PC-9 (cell line): ENCODE data around the gene CBX4. TPM values are rescaled to one million over a fixed set of nuclear protein-coding genes. Genes with fewer than 3 reads are reported as not detected.

Source experiments
- BruUV-seq: library from RNA; stranded (reverse); fragments of 400-500 nt; replicated peaks from 2 replicates; lab custom pipeline; 2021; lab: Mats Ljungman, UMichigan
- CTCF ChIA-PET: fragments of 300-600 bp; sonication (Branson Sonifier 250); formaldehyde crosslinking; loops from one replicate; lab custom pipeline; 2022; ENCODE audit warnings: antibody characterized with exemption; lab: Charles Lee
- POLR2A ChIA-PET: fragments of 300-600 bp; sonication (Branson Sonifier 250); formaldehyde crosslinking; loops from one replicate; lab custom pipeline; 2022; ENCODE audit warnings: antibody characterized with exemption; ENCODE audit not compliant: unreplicated experiment; lab: Charles Lee
- DNase-seq, 2 experiments: peaks; one replicate each; pipeline versions ENCODE4 v3.0.0 to v3.0.0-alpha.2; 2015 to 2022; ENCODE audit warnings: mixed read lengths in 1 of 2
- H2AFZ ChIP-seq: fragments of 200-600 bp; sonication (generic); 2 replicates; pipeline ENCODE4 v1.8.1; 2017; ENCODE audit warnings: antibody characterized with exemption
- H3F3A ChIP-seq: fragments of 200-600 bp; sonication (generic); 2 replicates; pipeline ENCODE4 v1.8.1; 2017; ENCODE audit warnings: antibody characterized with exemption, mild to moderate bottlenecking, low read depth; ENCODE audit not compliant: insufficient read depth
- H3K27ac ChIP-seq: fragments of 200-600 bp; sonication (generic); 2 replicates; pipeline ENCODE4 v1.6.1; 2016; ENCODE audit warnings: mixed run types
- H3K27me3 ChIP-seq: fragments of 200-600 bp; sonication (generic); 2 replicates; pipeline ENCODE4 v1.6.1; 2016; ENCODE audit warnings: low read depth, mixed run types; ENCODE audit not compliant: insufficient read depth
- H3K36me3 ChIP-seq: fragments of 200-600 bp; sonication (generic); 2 replicates; pipeline ENCODE4 v1.6.1; 2016; ENCODE audit warnings: low read depth, mixed run types
- H3K4me1 ChIP-seq: fragments of 200-600 bp; sonication (generic); replicated peaks from 2 replicates; pipeline ENCODE4 v1.6.1; 2016; ENCODE audit warnings: mixed run types; ENCODE audit not compliant: insufficient read depth
- H3K4me2 ChIP-seq: fragments of 200-600 bp; sonication (generic); 2 replicates; pipeline ENCODE4 v1.6.1; 2017; ENCODE audit warnings: mixed run types
- H3K4me3 ChIP-seq: fragments of 200-600 bp; sonication (generic); 2 replicates; pipeline ENCODE4 v1.6.1; 2016; ENCODE audit warnings: mixed run types
- H3K79me2 ChIP-seq: fragments of 200-600 bp; sonication (generic); 2 replicates; pipeline ENCODE4 v1.6.1; 2017; ENCODE audit warnings: low read depth, mixed run types
- H3K9me2 ChIP-seq: fragments of 200-600 bp; sonication (generic); 2 replicates; pipeline ENCODE4 v1.8.1; 2017; ENCODE audit warnings: mild to moderate bottlenecking; ENCODE audit not compliant: insufficient read depth
- H3K9me3 ChIP-seq: fragments of 200-600 bp; sonication (generic); 2 replicates; pipeline ENCODE4 v1.8.1; 2016; ENCODE audit warnings: low read depth; ENCODE audit not compliant: insufficient read depth
- H4K20me1 ChIP-seq: fragments of 200-600 bp; sonication (generic); 2 replicates; pipeline ENCODE4 v1.8.1; 2017; ENCODE audit not compliant: insufficient read depth
- CTCF ChIP-seq: fragments of 200-600 bp; sonication (generic); conservative IDR thresholded peaks from 2 replicates; pipeline ENCODE4 v1.6.1; 2017; ENCODE audit warnings: mixed run types, antibody characterized with exemption, mild to moderate bottlenecking, moderate library complexity
- EZH2 ChIP-seq: fragments of 200-600 bp; sonication (generic); IDR thresholded peaks from 2 replicates; pipeline ENCODE4 v1.8.0; 2017; ENCODE audit warnings: antibody characterized with exemption, low read depth
- intact Hi-C: fragments of 100-400 bp; cut with micrococcal nuclease; formaldehyde crosslinking; loops from one replicate; pipeline ENCODE4 v1.10.0; 2022; ENCODE audit not compliant: unreplicated experiment
- total RNA-seq: library from RNA; stranded (reverse); gene quantifications from 2 replicates; pipeline ENCODE4 v1.2.3, GENCODE V29; 2021

The CBX4 gene
- total RNA-seq, 1 experiment from 2014 or later = 32.0 TPM

- intact Hi-C loops = loop anchor here (5.0 kb wide), 1 partner anchor 141 kb away; no protein-coding TSS in a partner anchor
- no TSS peak for BruUV-seq
- Histone ChIP-seq H2AFZ (no peak overlapping the region), H3K9me3 (no peaks in the 10 kb centered on the region), H3K79me2 (no peaks in the 10 kb centered on the region), H3K4me1 (peaks cover 20% of the 10 kb centered on the region), H3K4me2 (peak overlapping the region; percentile 52), H3K9me2 (no peaks in the 10 kb centered on the region), H3K4me3 (no peak overlapping the region), H3K36me3 (no peaks in the 10 kb centered on the region), H3K27ac (peak overlapping the region; percentile 59), H3F3A (peaks cover 27% of the 10 kb centered on the region; the same call in 1 of the 2 replicates), H3K27me3 (no peaks in the 10 kb centered on the region), H4K20me1 (no peaks in the 10 kb centered on the region)
- TF ChIP-seq CTCF (no peak), EZH2 (no peak)
- peak; percentile 90 for DNase-seq
- ChIA-PET POLR2A (interaction anchor here (0.6 to 1.0 kb wide), 5 partner anchors 12 to 1251 kb away, joined by 3 to 25 read pairs (median 6); partner anchors contain the start of gene CBX4), CTCF (interaction anchor here (0.6 to 1.9 kb wide), 4 partner anchors 9 to 65 kb away, joined by 3 to 10 read pairs (median 4); no protein-coding TSS in a partner anchor)
Observed at GRCh38 chr17:79851461-79851817, 12.2 kb upstream of the CBX4 start.

- Histone ChIP-seq H3K4me3 (no peak overlapping the region), H2AFZ (no peak overlapping the region), H4K20me1 (no peaks in the 10 kb centered on the region), H3K27me3 (no peaks in the 10 kb centered on the region), H3F3A (peaks cover 31% of the 10 kb centered on the region; the same call in 1 of the 2 replicates), H3K9me2 (no peaks in the 10 kb centered on the region), H3K4me1 (peaks cover 20% of the 10 kb centered on the region), H3K36me3 (no peaks in the 10 kb centered on the region), H3K79me2 (no peaks in the 10 kb centered on the region), H3K27ac (peak overlapping the region; percentile 59), H3K9me3 (no peaks in the 10 kb centered on the region), H3K4me2 (peak overlapping the region; percentile 52; the same call in 1 of the 2 replicates)
- DNase-seq = peak; percentile 79 to 92
- ChIA-PET POLR2A (interaction anchor here (0.6 to 1.0 kb wide), 3 partner anchors 11 to 82 kb away, joined by 3 to 25 read pairs (median 3); partner anchors contain the start of gene CBX4), CTCF (interaction anchor here (0.6 to 1.9 kb wide), 4 partner anchors 8 to 333 kb away, joined by 3 to 10 read pairs (median 3); no protein-coding TSS in a partner anchor)
- intact Hi-C loops = loop anchor here (5.0 kb wide), 1 partner anchor 141 kb away; no protein-coding TSS in a partner anchor
- BruUV-seq = no TSS peak
- no peak for TF ChIP-seq EZH2
Observed at GRCh38 chr17:79850571-79851460, 11.6 kb upstream of the CBX4 start.

- intact Hi-C loops = loop anchor here (5.0 kb wide), 1 partner anchor 142 kb away; no protein-coding TSS in a partner anchor
- TF ChIP-seq EZH2 (no peak), CTCF (no peak)
- ChIA-PET CTCF (interaction anchor here (0.6 to 1.9 kb wide), 3 partner anchors 15 to 66 kb away, joined by 3 to 10 read pairs (median 3); no protein-coding TSS in a partner anchor), POLR2A (interaction anchor here (1.0 kb wide), 1 partner anchor 10 kb away, joined by 3 read pairs; the partner anchor contains the start of gene CBX4)
- Histone ChIP-seq H2AFZ (no peak overlapping the region), H3K27me3 (no peaks in the 10 kb centered on the region), H3K79me2 (no peaks in the 10 kb centered on the region), H3K9me2 (no peaks in the 10 kb centered on the region), H3F3A (peaks cover 40% of the 10 kb centered on the region; the same call in 1 of the 2 replicates), H3K4me2 (no peak overlapping the region), H4K20me1 (no peaks in the 10 kb centered on the region), H3K36me3 (no peaks in the 10 kb centered on the region), H3K4me3 (no peak overlapping the region), H3K9me3 (no peaks in the 10 kb centered on the region), H3K27ac (no peak overlapping the region), H3K4me1 (peaks cover 20% of the 10 kb centered on the region)
- no peak for DNase-seq
- BruUV-seq = no TSS peak
Observed at GRCh38 chr17:79849953-79850352, 10.7 kb upstream of the CBX4 start.
